Kidney capillary endothelial cell (primary cell): ENCODE measurements around the gene FATE1.

Experiments used
- DNase-seq: peaks from one replicate; pipeline ENCODE4 v3.0.0-alpha.2; 2018; ENCODE audit warnings: low spot score

Gene FATE1

DNA sequence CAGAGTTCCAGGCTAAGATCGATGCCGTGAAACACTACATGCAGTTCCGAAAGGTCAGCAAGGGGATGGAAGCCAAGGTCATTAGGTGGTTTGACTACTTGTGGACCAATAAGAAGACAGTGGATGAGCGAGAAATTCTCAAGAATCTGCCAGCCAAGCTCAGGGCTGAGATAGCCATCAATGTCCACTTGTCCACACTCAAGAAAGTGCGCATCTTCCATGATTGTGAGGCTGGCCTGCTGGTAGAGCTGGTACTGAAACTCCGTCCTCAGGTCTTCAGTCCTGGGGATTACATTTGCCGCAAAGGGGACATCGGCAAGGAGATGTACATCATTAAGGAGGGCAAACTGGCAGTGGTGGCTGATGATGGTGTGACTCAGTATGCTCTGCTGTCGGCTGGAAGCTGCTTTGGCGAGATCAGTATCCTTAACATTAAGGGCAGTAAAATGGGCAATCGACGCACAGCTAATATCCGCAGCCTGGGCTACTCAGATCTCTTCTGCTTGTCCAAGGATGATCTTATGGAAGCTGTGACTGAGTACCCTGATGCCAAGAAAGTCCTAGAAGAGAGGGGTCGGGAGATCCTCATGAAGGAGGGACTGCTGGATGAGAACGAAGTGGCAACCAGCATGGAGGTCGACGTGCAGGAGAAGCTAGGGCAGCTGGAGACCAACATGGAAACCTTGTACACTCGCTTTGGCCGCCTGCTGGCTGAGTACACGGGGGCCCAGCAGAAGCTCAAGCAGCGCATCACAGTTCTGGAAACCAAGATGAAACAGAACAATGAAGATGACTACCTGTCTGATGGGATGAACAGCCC lies 28.0 kb downstream of the FATE1 start:
- DNase-seq = no peak

DNA sequence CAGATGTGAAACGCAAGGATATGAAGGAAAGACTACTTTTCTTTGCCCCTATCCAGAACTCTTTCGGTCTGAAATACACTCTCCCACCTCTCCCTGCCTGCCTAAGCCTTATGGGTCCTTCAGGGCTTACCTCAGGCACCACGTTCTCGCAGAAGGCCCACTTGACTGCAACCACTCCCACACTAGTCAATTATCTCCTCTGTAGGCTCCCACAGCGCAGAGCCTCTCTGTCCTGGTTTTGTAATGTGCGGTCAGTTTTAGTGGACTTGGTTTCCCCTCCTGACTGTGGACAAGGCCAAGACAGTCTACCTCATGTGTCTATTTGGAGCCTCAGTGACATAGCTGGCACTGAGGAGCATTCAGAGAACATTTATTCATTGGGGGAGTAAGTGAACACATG lies 29.8 kb downstream of the FATE1 start:
- DNase-seq = no peak

DNA sequence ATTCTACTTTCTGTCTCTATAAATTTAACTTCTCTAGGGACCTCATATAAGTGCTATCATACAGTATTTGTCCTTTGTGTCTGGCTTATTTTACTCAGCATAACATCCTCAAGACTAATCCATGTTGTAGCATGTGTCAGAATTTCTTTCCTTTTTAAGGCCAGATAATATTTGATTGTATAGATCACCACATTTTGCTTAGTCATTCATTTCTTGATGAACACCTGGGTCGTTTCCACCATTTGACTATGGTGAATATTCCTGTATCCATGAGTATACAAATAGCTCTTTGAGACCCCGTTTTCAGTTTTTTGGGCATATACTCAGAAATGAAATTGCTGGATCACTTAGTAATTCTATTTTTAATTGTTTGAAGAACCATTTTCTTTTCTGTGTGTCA lies 30.7 kb downstream of the FATE1 start:
- DNase-seq = no peak

DNA sequence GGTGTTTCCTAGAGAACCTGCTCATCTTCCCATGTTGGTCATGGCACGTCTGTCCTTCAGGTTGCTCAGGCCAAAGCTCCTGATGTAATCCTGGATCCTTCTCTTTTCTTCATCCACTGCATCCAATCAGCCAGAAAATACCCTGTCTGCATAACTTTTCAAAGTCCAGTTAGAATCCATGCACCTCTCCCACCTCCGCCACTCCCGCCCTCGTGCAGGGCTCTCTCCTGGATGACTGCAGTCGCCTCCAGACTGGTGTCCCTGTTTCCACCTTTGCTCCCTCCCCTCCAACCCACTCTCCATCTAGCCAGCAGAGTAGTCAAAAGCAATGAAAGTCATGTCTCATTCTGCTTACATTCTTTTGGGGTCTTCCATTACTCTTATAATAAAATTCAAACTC lies 34.7 kb downstream of the FATE1 start:
- DNase-seq = no peak

DNA sequence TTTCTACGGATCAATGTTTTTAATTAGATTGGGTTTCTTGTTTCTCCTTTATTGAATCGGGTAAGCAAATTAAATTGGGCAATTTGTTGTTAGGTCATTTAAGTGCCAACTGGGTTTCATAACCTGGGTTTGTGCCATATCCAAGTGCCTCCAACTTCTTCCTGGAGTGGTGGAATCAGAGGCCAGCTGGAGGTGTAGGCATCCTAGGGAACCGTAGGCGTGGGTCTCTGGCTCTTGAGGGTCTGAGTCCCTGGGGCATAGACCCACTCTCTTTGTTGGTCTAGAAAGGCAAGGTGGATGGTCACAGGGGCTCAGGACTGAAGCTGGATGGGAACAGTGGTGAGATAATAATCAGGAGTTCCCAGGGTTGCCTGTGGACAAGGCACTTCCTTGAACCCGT lies 37.0 kb downstream of the FATE1 start:
- DNase-seq = no peak

DNA sequence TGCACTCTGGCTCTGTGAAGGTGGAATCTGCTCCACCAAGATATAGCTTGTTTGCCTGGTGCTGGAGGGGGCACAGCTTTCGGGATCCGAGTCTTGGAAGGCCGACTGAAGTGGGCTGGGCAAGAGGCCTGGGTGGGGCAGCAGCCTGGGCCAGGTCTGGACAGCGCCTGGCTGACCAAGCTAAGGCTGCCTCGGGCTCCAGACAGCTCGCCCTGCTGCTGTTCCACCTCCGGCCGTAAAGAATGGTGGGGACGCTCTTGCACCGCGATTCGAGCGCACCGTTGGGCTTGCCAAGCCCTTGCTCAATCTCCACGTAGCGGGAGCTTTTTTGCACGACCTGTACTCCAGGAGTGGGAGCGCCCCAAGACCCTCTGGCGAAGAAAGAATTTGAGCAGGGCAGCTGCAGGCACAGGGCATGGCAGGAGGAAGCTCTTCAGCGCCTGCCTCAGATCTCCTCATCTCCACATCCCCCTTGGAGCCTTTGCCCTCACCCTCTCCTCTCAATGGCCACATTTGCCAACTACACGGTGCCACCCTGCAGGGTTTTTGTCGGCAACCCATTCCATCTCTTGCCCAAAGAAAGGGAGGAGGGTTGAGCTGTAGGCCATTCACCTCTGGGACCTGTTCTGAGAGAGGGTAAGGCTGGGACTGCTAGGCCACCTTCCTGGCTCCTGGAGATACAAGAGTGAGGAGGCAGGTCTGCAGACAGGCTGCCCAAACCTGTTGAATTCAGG lies 37.6 kb downstream of the FATE1 start:
- peak; percentile 21 for DNase-seq

DNA sequence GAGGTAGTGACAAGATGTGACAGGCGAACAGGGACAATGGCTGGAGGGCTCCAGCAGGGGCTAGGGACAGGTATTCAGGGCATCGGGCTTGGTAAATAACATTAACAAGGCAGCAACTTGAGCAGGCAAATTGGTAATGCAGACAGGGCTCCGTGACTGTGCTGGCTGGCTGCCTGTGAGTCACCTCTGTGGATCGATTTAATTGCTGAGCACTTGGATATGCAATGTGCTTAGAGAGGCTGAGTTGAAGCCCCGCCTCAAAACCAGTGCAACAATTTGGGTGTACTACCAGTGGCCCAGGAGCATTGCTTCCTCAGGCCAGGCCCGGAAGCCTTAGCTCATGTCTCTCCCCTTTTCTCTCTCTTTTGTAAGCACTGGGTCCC lies 38.2 kb downstream of the FATE1 start:
- DNase-seq = no peak

DNA sequence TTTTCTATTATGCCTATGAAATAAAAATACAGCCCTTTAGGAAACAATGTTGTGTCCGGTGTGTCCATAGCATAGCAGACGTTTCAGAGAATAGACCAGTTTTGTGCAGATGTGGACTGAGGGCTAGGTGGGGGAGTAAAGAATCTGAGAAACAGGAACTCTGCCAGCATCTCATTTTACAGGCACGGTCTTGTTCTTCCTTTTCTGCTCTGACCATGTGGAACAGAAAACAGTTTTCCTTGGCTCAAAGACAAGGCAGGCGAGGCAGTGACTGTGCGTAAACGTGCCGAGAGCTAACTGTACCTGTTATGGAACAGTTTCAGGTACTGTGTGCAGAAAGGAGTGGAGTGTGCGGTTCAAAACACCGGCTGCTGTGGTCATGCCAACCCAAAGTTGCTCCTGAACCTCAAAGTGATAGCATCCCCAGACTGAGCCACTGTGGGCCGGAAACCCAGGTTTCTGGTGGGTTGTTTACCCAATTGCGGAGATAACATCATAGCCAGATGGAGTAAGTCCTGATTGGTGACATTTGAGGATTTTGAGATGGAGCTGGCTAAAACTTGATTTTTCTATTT lies 38.9 kb downstream of the FATE1 start:
- DNase-seq = no peak

DNA sequence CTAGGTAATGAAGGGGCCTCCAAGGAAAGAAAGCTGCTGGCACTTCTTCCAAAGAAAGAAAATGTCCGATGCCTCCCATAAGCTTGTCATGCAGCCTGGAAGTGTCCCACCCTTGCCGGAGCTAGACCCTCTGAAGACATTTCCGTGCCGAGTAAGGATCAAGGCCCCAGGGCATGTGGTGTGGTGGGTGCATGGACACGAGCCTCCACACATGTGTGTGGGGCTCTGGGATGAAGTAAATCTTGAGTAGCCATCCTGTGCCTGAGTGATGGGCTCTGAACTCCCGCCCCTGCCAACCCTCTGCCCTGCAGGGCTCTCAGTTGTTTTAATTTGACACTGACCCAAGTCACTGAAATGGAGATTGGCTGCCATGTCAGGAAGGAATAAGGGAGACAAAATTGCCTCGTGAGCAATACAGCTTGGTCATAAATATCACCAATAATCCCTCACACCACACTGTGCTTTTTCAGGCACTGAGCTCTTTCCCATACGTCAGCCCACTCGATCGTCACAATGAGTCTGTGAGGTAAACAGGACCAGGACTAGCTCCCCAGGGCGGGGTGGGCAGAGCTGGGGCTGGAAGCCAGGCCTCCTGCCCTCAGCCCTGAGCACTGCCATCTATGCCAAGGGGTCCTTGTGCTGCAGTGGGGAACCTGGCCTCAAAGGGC lies 43.3 kb downstream of the FATE1 start:
- DNase-seq = no peak

DNA sequence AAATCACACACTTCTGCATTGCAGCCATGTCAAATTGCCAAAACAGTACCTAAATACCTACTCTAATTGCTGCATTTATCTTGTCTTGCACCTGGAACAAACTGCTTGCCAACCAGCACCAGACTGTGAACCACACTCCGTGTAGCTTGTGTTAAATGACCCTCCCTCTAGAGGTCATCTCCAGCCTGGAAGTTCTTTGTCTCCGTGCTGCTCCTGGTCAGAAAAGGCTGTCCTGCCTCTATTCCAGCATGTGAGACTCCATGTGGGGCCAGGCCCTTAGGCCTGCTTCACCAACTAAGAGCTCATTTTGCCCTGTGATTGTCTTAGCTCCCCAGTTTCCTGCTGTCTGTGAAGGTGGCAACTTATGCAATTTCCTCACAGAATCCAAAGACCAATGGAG lies 47.0 kb downstream of the FATE1 start:
- DNase-seq = no peak

DNA sequence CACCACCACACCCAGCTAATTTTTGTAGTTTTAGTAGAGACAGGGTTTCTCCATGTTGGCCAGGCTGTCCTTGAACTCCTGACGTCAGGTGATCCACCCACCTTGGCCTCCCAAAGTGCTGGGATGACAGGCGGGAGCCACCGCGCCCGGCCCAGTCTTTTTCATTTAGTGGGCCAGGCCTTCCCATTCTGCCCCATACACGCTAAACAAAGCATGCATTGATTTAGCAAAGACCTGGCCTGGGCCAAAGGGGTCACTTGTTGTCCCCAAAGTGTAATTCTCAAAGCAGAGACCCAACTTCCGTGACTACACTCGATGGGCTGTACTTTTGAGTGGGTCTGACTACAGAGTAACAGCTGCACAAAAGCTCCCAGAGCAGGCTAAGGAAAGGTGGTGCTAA lies 47.9 kb downstream of the FATE1 start:
- DNase-seq = no peak

DNA sequence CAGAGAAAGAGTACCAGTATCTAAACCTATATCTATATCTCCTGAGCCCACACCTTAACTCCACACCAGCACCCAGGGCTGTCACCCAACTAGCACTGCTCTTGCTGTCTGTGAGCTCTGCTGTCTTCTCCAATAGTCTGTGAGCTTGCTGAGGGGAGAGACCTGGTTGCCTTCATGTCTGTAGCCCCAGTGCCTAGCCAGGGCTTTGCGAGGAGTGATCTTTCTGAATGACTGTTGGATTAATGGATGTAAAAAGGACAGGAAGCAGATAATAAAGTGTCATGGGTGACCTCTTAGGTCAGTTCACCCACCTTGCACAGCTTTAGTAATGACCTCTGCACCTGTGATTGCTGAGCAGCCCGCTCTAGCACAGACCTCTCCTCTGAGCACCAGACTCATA lies 49.2 kb downstream of the FATE1 start:
- DNase-seq = no peak

DNA sequence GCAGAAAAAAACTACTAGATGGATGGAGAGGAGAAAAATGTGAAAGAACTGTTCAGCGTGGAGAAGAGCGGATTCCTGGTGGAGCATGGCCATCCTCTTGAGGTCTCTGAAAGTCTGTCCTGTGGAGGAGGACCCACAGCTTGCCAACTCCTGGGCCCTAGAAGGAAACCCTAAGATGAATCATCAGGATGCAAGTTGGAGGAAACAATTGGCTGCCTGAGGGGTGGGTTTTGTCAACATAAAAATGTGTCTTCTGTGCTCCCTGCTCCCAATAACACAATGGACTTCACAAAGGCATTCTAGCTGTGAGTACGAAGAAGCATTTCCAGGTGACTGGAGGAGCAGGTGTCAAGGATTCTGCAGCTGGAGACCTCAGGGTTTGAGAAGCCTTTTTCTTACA lies 55.9 kb downstream of the FATE1 start:
- no peak for DNase-seq
